Common myeloid progenitor, CD34-positive (primary cell): ENCODE data around the gene SMIM1.
A peak's percentile ranks its signal among the peaks of the same experiment; 100 is the strongest.

ENCODE experiments used
- CTCF ChIA-PET: fragments of 350-600 bp; sonication (Branson Sonifier 250); formaldehyde crosslinking; loops from one replicate; lab custom pipeline; 2021; ENCODE audit warnings: antibody characterized with exemption; lab: Charles Lee
- POLR2A ChIA-PET: fragments of 350-600 bp; sonication (Branson Sonifier 250); formaldehyde crosslinking; loops from one replicate; lab custom pipeline; 2021; ENCODE audit warnings: antibody characterized with exemption; lab: Charles Lee
- DNase-seq, 3 donors: peaks; one replicate each; pipeline versions ENCODE4 v3.0.0 to v3.0.0-alpha.2; 2013
- H3K27ac ChIP-seq, 2 experiments: 1 replicate in 1 of 2; 2 replicates in 1 of 2; pipeline ENCODE4 v1.7.0; 2013; ENCODE audit warnings: inconsistent platforms in 2 of 2, low read length in 2 of 2, mild to moderate bottlenecking in 2 of 2, low read depth in 1 of 2, moderate library complexity in 1 of 2; ENCODE audit not compliant: severe bottlenecking in 2 of 2, insufficient read depth in 1 of 2, poor library complexity in 1 of 2
- H3K27me3 ChIP-seq, 5 experiments: replicated peaks in 2 of 5; 1 replicate in 3 of 5; 2 replicates in 2 of 5; pipeline versions ENCODE4 v1.6.1 to v1.7.0; 2013; ENCODE audit warnings: low read length in 4 of 5, mild to moderate bottlenecking in 2 of 5, moderate library complexity in 2 of 5, inconsistent platforms in 1 of 5; ENCODE audit not compliant: insufficient read depth in 5 of 5, control insufficient read depth in 4 of 5
- H3K36me3 ChIP-seq, 4 experiments: 1 replicate in 2 of 4; 2 replicates in 2 of 4; pipeline versions ENCODE4 v1.6.1 to v1.7.0; 2013; ENCODE audit warnings: low read length in 3 of 4, control low read depth in 1 of 4, mild to moderate bottlenecking in 1 of 4; ENCODE audit not compliant: control insufficient read depth in 4 of 4, insufficient read depth in 4 of 4
- H3K4me1 ChIP-seq, 4 experiments: 1 replicate in 3 of 4; 2 replicates in 1 of 4; pipeline versions ENCODE4 v1.6.1 to v1.7.1; 2013; ENCODE audit warnings: low read length in 3 of 4, mild to moderate bottlenecking in 3 of 4, control low read depth in 1 of 4, inconsistent platforms in 1 of 4, moderate library complexity in 1 of 4; ENCODE audit not compliant: control insufficient read depth in 4 of 4, insufficient read depth in 4 of 4; ENCODE audit errors: control extremely low read depth in 1 of 4
- H3K4me3 ChIP-seq, 7 experiments: 1 replicate in 4 of 7; 2 replicates in 3 of 7; pipeline versions ENCODE4 v1.5.1 to v1.7.0; 2013; ENCODE audit warnings: mild to moderate bottlenecking in 7 of 7, low read length in 6 of 7, moderate library complexity in 6 of 7, inconsistent platforms in 2 of 7, low read depth in 2 of 7, control low read depth in 1 of 7; ENCODE audit not compliant: insufficient read depth in 4 of 7, control insufficient read depth in 1 of 7; ENCODE audit errors: extremely low read depth in 1 of 7
- H3K9me3 ChIP-seq, 5 experiments: 1 replicate in 4 of 5; 2 replicates in 1 of 5; pipeline versions ENCODE4 v1.6.1 to v1.7.1; 2013; ENCODE audit warnings: low read length in 4 of 5, mild to moderate bottlenecking in 2 of 5, inconsistent platforms in 1 of 5, low read depth in 1 of 5, moderate library complexity in 1 of 5; ENCODE audit not compliant: control insufficient read depth in 4 of 5, insufficient read depth in 2 of 5; ENCODE audit errors: control extremely low read depth in 1 of 5
- WGBS: methylation state at CpG from one replicate; pipeline ENCODE4 v1.1.5; 2013; ENCODE audit not compliant: insufficient coverage; 5-methylcytosine and 5-hydroxymethylcytosine counted together

The SMIM1 gene

DNA sequence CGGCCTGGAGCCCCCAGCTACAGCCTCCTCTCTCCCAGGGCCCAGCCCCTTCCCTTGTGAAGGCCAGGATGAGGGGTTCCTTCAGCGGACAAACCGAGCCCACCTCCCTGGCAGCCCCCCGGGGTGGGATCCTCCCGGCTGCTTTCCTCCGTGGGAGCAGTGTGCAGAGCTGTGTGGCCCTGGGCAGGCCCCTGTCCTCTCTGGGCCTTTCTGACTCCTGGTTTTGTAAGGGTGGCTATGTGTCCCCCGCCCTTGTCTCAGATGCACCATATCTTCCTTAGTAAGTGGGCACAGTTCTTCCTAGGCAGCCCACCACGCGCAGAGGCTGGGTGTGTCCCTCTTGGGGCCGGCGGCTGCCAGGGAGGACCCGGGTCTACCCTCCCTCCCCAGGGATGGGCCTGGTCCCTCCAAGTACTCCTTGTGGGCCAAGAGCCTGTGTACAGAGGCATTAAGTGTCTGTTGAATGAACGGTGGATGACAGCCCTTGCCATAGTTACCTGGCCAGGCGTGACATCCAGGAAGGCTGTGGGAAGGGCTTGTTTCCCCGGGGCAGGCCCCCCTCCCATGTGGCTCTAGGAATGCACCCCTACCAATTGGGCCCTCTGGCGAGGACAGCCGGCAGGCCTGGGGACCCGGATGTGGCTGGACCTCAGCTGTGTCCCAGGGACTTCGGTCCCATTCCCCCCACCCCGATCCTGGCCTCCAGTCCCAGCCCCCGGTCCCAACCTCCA is 3.8 kb downstream of the SMIM1 start:
- CTCF ChIA-PET: interaction anchor here (0.6 to 4.2 kb wide), 8 partner anchors 10 to 28 kb away, joined by 3 to 18 read pairs (median 4); partner anchors contain the start of gene LRRC47
- H3K4me3 ChIP-seq: no peak overlapping the region
- 89% methylated on average over 17 of the region's 21 CpGs for WGBS
- H3K27me3 ChIP-seq: no peaks in the 10 kb centered on the region
- no peaks in the 10 kb centered on the region for H3K9me3 ChIP-seq
- H3K4me1 ChIP-seq: peaks cover 0 to 43% (median 37%) of the 10 kb centered on the region in 4 experiments
- peak overlapping the region in 1 of 2 experiments; percentile 14 for H3K27ac ChIP-seq
- POLR2A ChIA-PET: no interaction called here
- DNase-seq: no peak
- H3K36me3 ChIP-seq: peaks cover 0 to 33% (median 27%) of the 10 kb centered on the region in 4 experiments

DNA sequence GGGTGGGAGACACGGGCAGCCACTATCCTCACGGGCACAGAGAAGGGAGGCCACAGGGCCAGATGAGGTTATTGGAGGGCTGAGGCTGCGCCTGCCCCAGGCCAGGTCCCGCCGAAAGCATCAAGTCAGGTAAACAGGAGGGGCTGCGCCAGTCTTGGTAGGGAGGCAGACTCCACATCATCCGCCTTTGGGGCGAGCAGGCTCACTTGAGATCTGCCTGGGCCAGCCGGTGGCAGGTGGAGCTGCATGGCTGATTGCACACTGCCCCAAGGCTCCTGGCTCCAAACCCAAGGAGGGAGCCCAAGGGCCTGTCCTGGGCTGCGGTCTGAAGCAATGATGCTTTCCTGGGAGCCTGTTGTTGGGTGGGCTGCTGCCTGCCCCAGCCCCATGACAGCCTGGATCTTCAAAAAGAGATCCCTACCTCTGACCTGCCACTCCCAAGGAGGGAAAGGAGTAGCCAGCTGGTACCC is 4.6 kb downstream of the SMIM1 start:
- POLR2A ChIA-PET: no interaction called here
- Histone ChIP-seq H3K9me3 (no peaks in the 10 kb centered on the region), H3K4me1 (peaks cover 0 to 36% (median 30%) of the 10 kb centered on the region in 4 experiments), H3K4me3 (no peak overlapping the region), H3K36me3 (peaks cover 0 to 41% (median 31%) of the 10 kb centered on the region in 4 experiments), H3K27ac (no peak overlapping the region), H3K27me3 (no peaks in the 10 kb centered on the region)
- DNase-seq: no peak
- 85% methylated on average over 6 of the region's 10 CpGs for WGBS
- CTCF ChIA-PET: interaction anchor here (4.2 kb wide), 1 partner anchor 18 kb away, joined by 18 read pairs; the partner anchor contains the start of gene LRRC47

DNA sequence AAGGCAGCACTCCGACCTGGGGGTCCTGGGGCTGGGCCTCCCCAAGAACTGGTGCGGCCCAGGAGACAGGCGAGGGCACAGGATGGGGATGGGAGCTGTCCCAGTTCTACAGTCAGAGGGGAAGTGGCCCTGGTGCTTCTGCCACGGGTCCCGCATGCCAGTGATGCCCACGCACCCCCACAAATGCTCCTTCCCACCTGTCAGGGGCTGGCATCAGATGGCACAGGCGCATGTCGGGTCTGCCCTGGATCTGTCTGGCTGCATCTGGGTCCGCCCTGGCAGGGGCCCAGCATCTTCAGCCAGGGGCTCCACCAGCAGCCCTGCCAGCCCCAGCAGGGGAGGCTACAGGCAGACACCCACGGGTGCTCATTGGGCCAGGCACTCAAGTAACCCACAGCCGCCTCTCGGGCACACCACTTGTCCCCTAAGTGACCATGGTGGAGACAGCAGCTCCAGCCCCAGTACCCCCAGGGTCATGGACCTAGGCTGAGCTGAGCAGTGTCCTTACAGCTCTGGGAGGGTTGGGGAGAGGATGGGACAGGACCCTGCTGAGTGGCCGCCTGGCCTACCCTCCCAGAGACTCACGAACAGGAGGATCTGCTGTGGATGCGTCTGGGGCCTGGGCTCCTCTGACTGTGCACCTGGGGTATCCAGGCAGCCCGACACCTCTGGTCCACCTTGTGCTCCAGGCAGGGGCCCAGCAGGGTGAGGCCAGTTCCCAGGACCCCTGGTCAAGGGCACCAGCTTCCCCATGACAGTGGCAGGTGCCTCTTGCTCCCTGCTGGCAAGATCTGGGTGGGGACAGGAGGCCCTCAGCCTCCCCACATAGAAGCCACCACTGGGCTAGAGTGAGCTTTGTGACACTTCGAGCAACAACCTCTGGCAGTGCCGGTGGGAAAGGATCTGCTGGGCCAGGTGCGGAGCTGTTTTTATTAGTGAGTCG is 5.4 kb downstream of the SMIM1 start:
- CTCF ChIA-PET: interaction anchor here (0.9 to 4.2 kb wide), 3 partner anchors 17 to 50 kb away, joined by 3 to 18 read pairs (median 3); partner anchors contain the start of gene LRRC47
- POLR2A ChIA-PET: interaction anchor here (0.5 kb wide), 1 partner anchor 1170 kb away, joined by 3 read pairs; no protein-coding TSS in a partner anchor
- 92% methylated on average over 16 of the region's 20 CpGs for WGBS

DNA sequence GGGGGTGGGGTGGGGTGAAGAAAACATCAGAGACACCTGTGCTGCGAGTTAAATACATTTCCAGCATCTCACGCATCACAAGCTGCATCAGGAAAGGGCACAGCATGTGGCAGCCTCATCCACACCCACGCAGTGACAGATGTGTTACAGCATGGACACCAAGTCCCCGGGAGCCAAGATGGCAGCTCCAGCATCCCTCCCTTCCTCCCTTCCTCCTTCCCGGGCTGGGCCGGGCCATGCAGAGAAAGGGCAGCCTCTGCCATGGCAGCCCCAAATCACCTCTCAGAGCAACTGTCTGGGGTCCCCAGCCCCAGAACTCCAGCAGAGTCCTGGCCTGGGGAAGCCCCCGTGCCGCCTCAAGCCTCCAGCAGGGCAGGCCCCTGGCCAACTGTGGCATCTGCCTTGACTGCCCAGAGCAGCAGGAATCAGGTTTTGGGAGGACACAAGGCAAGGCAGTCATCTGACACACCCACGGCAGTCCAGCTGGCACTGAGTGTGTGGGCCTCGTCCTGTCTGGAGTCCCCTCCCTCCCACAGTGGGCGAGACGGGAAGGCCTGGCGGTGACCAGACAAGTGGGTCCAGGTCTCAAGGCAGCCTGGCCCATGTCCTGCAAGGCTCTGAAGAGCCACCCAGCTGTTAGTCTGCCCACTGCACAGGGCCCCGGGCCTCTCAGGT is 6.2 kb downstream of the SMIM1 start:
- DNase-seq: no peak
- H3K9me3 ChIP-seq: no peaks in the 10 kb centered on the region
- H3K4me3 ChIP-seq: no peak overlapping the region
- no peaks in the 10 kb centered on the region for H3K27me3 ChIP-seq
- H3K36me3 ChIP-seq: peaks cover 0 to 56% (median 42%) of the 10 kb centered on the region in 4 experiments
- peaks cover 0 to 26% (median 21%) of the 10 kb centered on the region in 4 experiments for H3K4me1 ChIP-seq
- ChIA-PET POLR2A (interaction anchor here (0.6 kb wide), 1 partner anchor 913 kb away, joined by 3 read pairs; no protein-coding TSS in a partner anchor), CTCF (interaction anchor here (0.9 to 4.2 kb wide), 3 partner anchors 16 to 51 kb away, joined by 3 to 18 read pairs (median 3); partner anchors contain the start of gene LRRC47)
- WGBS: 92% methylated on average over 10 of the region's 14 CpGs
- H3K27ac ChIP-seq: no peak overlapping the region

More for the DNA sequence above, 5.4 kb downstream of the SMIM1 start:
- Histone ChIP-seq H3K4me1 (peaks cover 0 to 32% (median 27%) of the 10 kb centered on the region in 4 experiments), H3K4me3 (no peak overlapping the region), H3K27ac (no peak overlapping the region), H3K27me3 (no peaks in the 10 kb centered on the region), H3K36me3 (peaks cover 0 to 49% (median 37%) of the 10 kb centered on the region in 4 experiments), H3K9me3 (no peaks in the 10 kb centered on the region)
- DNase-seq: no peak

DNA sequence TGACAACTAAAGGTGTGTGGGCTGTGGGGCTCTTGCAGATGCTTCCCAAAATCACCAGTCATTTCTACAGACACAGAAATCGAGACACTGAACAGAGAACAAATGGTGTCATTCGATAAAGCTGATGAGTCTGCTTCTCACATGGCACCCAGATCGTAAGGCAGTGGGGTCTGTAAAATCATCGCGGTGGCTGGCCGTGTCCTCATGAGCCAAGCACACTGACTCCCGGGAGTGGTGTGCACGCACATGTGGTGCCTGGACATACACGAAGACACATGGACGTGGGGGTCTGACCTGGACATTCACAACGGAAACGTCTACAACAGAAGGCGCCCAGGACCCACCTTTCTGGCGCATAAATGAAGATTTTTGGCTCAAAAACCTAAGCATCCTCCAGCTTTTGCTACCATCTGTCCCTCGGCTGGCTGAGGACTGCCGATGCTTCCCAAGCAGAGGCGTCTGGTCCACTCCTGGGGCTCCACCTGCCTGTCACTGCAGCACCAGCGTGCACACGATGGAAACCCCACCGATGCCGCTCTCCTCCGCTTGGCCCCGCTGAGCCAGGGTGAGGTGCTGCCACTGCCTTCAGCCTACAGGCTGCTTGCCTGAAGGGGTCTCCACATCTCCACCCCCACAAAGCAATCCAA is 6.8 kb downstream of the SMIM1 start:
- no peaks in the 10 kb centered on the region for H3K9me3 ChIP-seq
- H3K4me3 ChIP-seq: no peak overlapping the region
- ChIA-PET CTCF (interaction anchor here (0.9 to 4.2 kb wide), 2 partner anchors 15 to 52 kb away, joined by 3 to 18 read pairs; partner anchors contain the start of gene LRRC47), POLR2A (interaction anchor here (0.6 kb wide), 1 partner anchor 913 kb away, joined by 3 read pairs; no protein-coding TSS in a partner anchor)
- WGBS: 96% methylated on average over 23 of the region's 23 CpGs
- no peak for DNase-seq
- no peaks in the 10 kb centered on the region for H3K27me3 ChIP-seq
- H3K27ac ChIP-seq: no peak overlapping the region
- peaks cover 0 to 62% (median 48%) of the 10 kb centered on the region in 4 experiments for H3K36me3 ChIP-seq
- peaks cover 0 to 20% (median 16%) of the 10 kb centered on the region in 4 experiments for H3K4me1 ChIP-seq

DNA sequence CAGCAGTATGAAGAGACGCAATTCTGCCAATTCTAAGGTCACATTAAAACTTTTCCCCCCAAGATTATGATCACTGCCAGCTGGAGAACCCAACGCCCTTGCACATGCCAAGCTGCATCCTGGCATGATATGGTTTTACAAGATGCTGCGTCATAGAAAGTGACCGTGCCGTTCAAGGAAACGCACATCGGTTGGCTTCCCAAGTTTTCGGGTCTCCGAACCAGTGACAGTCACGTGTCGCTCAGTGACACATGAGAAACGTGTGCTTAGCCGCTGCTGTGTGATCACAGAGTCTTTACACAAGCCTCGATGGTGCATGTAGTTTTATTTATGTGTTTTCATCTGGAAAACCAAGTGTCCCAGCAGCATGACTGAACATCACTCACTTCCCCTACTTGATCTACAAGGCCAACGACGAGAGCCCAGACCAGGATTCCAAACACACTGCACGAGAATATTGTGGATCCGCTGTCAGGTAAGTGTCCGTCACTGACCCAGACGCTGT is 7.4 kb downstream of the SMIM1 start:
- Histone ChIP-seq H3K4me1 (peaks cover 0 to 14% (median 12%) of the 10 kb centered on the region in 4 experiments), H3K9me3 (no peaks in the 10 kb centered on the region), H3K27ac (no peak overlapping the region), H3K4me3 (no peak overlapping the region), H3K36me3 (peaks cover 0 to 68% (median 51%) of the 10 kb centered on the region in 4 experiments), H3K27me3 (no peaks in the 10 kb centered on the region)
- no peak for DNase-seq
- whole genome bisulfite sequencing: 96% methylated on average over 19 of the region's 20 CpGs
- CTCF ChIA-PET: no interaction called here
- POLR2A ChIA-PET: no interaction called here
